ENCODE measurements around the gene PALS2.

GRCh38 chr7:24591152-24591551 is 17.9 kb downstream of the PALS2 start:
- no peak for TF ChIP-seq POLR2AphosphoS5 (IDR thresholded peaks at IDR 0.05; ENCODE audit: borderline replicate concordance, low read depth, low read length)
- no peak for TF ChIP-seq EZH2 (IDR thresholded peaks at IDR 0.05)
